ENCODE results near the gene IQGAP3.

DNA sequence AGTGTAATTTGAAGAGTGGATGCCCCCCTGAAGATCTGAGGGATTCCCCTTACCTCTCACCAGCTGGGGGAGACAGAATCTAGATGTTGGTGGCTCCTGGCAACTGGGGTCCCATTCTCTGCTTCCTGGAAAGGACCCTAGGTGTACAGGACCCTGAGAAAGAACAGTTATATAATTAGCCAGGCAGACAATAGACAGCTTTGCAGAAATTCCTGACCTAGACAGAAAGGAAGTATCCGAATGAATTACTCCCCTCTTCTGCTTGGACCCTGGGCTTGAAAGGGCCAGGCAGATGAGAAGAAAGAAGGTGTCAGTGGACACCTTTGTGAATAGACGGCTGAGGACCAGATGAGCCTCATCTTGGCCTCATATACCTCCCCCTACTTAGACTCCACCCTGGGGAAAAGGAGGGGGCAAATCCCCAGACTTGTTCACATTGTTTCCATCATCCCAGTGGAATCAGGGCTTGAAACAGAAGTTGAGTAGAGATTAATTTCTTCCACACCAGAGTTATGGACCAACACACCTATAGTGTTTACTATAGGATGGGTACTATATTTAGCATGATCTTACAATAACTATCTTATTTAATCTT is 1.8 kb upstream of the IQGAP3 start:
- TF ChIP-seq, protein P1, sequence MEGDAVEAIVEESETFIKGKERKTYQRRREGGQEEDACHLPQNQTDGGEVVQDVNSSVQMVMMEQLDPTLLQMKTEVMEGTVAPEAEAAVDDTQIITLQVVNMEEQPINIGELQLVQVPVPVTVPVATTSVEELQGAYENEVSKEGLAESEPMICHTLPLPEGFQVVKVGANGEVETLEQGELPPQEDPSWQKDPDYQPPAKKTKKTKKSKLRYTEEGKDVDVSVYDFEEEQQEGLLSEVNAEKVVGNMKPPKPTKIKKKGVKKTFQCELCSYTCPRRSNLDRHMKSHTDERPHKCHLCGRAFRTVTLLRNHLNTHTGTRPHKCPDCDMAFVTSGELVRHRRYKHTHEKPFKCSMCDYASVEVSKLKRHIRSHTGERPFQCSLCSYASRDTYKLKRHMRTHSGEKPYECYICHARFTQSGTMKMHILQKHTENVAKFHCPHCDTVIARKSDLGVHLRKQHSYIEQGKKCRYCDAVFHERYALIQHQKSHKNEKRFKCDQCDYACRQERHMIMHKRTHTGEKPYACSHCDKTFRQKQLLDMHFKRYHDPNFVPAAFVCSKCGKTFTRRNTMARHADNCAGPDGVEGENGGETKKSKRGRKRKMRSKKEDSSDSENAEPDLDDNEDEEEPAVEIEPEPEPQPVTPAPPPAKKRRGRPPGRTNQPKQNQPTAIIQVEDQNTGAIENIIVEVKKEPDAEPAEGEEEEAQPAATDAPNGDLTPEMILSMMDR (conservative IDR thresholded peaks at IDR 0.05; ENCODE audit: low read depth, low read length) = no peak
- no peak for TF ChIP-seq MXI1 (IDR thresholded peaks at IDR 0.05; ENCODE audit: borderline replicate concordance, low read depth, low read length)
